GM23248 (cell line): ENCODE measurements around the gene EXOSC1.

Source experiments
- EZH2 ChIP-seq: fragments of 200-600 bp; sonication (generic); IDR thresholded peaks from 2 replicates; pipeline ENCODE4 v1.6.1; 2018; ENCODE audit warnings: antibody characterized with exemption, mild to moderate bottlenecking; ENCODE audit not compliant: insufficient read depth, poor library complexity, severe bottlenecking
- EZH2phosphoT487 ChIP-seq: fragments of 200-600 bp; sonication (generic); IDR thresholded peaks from 2 replicates; pipeline ENCODE4 v1.6.1; 2018; ENCODE audit warnings: antibody characterized with exemption, moderate library complexity, mild to moderate bottlenecking, low read depth; ENCODE audit not compliant: insufficient read depth

DNA sequence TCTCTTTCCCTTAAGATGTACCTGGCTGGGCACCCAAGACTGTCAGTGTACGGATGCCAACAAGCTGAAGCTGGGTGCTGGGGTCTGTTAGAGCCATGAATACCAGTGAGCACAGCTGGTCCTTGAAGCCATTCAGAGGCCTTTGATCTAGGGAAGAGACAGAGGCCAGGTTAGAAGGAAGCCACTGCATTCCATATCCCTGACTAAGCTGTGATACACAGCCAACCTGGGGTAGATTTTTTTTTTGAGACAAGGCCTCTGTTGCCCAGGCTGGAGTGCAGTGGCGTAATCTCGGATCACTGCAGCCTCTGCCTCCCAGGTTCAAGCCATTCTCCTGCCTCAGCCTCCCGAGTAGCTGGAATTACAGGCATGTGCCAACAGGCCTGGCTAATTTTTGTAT lies 20.9 kb upstream of the EXOSC1 start:
- TF ChIP-seq EZH2 (no peak), EZH2phosphoT487 (no peak)
